ENCODE results near the gene ATRN. TPM values are rescaled to one million over a fixed set of nuclear protein-coding genes. Genes with fewer than 3 reads are reported as not detected.

The ATRN gene
- total and polyA plus RNA-seq, 2 experiments from 2014 or later, result 2.2 to 18.3 TPM

DNA sequence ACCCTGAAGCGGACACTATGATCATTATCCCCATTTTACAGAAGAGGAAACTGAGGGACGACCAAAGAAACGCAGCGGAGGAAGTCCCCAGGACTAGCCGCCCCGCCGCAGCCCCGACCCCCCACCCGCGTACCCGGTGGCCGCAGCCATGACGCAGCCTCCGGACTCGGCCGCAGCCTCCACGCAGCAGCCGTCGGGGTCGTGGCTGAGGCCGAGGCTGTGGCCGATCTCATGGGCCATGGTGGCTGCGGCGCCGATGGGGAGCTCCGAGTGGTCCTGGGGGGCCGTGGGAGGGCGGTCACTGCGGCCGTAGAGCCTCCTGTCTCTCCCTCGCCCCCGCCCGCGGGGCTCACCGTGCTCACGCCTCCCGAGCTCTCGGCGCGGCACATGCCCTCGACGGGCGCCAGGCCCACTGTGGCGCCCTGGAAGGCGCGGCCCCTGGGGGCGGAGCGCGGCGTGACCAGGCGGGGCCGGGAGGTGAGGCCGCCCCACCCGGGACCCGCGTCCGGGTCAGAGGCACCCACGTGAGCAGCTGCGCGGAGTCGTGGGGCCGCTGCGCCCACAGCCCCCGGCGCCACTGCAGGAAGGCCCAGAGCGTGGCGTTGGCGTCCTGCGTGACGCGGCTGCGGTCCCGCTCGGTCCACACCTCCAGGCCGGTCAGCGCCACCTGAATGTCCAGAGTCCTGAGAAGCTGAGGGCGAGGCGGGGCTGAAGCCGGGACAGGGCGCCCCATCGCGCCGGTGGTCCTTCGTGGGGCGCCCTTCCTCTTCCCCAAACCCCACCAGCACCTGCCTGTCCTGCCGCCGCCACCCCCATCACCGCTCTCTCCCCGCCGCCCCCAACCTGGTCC is 202.6 kb downstream of the ATRN start:
- Histone ChIP-seq H3K4me2 (peak overlapping the region; percentile 85), H3K79me2 (replicated peaks; ENCODE audit: insufficient read depth) (no peaks in the 10 kb centered on the region), H2AFZ (no peak overlapping the region), H3K27ac (ENCODE audit: low read depth) (no peak overlapping the region), H3K4me1 (ENCODE audit: insufficient read depth) (no peaks in the 10 kb centered on the region), H3K4me3 (peak overlapping the region; percentile 62), H3K27me3 (ENCODE audit: insufficient read depth) (peaks cover 45% of the 10 kb centered on the region), H3K9me2 (ENCODE audit: insufficient read depth) (no peaks in the 10 kb centered on the region), H4K20me1 (replicated peaks; ENCODE audit: insufficient read depth) (no peaks in the 10 kb centered on the region), H3K36me3 (ENCODE audit: insufficient read depth) (no peaks in the 10 kb centered on the region), H3F3A (replicated peaks; ENCODE audit: low read depth) (peaks cover 3% of the 10 kb centered on the region; the same call in 1 of the 2 replicates)
- H3K4me1 Mint-ChIP-seq, result peaks cover 30% of the 10 kb centered on the region
- no peak for TF ChIP-seq ETS1 (IDR thresholded peaks at IDR 0.05)
- no peak for TF ChIP-seq EZH2phosphoT487 (IDR thresholded peaks at IDR 0.05; ENCODE audit: unreplicated experiment)
- TF ChIP-seq, protein P1, sequence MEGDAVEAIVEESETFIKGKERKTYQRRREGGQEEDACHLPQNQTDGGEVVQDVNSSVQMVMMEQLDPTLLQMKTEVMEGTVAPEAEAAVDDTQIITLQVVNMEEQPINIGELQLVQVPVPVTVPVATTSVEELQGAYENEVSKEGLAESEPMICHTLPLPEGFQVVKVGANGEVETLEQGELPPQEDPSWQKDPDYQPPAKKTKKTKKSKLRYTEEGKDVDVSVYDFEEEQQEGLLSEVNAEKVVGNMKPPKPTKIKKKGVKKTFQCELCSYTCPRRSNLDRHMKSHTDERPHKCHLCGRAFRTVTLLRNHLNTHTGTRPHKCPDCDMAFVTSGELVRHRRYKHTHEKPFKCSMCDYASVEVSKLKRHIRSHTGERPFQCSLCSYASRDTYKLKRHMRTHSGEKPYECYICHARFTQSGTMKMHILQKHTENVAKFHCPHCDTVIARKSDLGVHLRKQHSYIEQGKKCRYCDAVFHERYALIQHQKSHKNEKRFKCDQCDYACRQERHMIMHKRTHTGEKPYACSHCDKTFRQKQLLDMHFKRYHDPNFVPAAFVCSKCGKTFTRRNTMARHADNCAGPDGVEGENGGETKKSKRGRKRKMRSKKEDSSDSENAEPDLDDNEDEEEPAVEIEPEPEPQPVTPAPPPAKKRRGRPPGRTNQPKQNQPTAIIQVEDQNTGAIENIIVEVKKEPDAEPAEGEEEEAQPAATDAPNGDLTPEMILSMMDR (conservative IDR thresholded peaks at IDR 0.05; ENCODE audit: low read depth in 2 of 2), result no peak
- no peak for TF ChIP-seq POLR2AphosphoS5 (IDR thresholded peaks at IDR 0.05; ENCODE audit: low read depth)
- TF ChIP-seq REST (IDR thresholded peaks at IDR 0.05; ENCODE audit: unreplicated experiment), result no peak
- TF ChIP-seq, protein P2, sequence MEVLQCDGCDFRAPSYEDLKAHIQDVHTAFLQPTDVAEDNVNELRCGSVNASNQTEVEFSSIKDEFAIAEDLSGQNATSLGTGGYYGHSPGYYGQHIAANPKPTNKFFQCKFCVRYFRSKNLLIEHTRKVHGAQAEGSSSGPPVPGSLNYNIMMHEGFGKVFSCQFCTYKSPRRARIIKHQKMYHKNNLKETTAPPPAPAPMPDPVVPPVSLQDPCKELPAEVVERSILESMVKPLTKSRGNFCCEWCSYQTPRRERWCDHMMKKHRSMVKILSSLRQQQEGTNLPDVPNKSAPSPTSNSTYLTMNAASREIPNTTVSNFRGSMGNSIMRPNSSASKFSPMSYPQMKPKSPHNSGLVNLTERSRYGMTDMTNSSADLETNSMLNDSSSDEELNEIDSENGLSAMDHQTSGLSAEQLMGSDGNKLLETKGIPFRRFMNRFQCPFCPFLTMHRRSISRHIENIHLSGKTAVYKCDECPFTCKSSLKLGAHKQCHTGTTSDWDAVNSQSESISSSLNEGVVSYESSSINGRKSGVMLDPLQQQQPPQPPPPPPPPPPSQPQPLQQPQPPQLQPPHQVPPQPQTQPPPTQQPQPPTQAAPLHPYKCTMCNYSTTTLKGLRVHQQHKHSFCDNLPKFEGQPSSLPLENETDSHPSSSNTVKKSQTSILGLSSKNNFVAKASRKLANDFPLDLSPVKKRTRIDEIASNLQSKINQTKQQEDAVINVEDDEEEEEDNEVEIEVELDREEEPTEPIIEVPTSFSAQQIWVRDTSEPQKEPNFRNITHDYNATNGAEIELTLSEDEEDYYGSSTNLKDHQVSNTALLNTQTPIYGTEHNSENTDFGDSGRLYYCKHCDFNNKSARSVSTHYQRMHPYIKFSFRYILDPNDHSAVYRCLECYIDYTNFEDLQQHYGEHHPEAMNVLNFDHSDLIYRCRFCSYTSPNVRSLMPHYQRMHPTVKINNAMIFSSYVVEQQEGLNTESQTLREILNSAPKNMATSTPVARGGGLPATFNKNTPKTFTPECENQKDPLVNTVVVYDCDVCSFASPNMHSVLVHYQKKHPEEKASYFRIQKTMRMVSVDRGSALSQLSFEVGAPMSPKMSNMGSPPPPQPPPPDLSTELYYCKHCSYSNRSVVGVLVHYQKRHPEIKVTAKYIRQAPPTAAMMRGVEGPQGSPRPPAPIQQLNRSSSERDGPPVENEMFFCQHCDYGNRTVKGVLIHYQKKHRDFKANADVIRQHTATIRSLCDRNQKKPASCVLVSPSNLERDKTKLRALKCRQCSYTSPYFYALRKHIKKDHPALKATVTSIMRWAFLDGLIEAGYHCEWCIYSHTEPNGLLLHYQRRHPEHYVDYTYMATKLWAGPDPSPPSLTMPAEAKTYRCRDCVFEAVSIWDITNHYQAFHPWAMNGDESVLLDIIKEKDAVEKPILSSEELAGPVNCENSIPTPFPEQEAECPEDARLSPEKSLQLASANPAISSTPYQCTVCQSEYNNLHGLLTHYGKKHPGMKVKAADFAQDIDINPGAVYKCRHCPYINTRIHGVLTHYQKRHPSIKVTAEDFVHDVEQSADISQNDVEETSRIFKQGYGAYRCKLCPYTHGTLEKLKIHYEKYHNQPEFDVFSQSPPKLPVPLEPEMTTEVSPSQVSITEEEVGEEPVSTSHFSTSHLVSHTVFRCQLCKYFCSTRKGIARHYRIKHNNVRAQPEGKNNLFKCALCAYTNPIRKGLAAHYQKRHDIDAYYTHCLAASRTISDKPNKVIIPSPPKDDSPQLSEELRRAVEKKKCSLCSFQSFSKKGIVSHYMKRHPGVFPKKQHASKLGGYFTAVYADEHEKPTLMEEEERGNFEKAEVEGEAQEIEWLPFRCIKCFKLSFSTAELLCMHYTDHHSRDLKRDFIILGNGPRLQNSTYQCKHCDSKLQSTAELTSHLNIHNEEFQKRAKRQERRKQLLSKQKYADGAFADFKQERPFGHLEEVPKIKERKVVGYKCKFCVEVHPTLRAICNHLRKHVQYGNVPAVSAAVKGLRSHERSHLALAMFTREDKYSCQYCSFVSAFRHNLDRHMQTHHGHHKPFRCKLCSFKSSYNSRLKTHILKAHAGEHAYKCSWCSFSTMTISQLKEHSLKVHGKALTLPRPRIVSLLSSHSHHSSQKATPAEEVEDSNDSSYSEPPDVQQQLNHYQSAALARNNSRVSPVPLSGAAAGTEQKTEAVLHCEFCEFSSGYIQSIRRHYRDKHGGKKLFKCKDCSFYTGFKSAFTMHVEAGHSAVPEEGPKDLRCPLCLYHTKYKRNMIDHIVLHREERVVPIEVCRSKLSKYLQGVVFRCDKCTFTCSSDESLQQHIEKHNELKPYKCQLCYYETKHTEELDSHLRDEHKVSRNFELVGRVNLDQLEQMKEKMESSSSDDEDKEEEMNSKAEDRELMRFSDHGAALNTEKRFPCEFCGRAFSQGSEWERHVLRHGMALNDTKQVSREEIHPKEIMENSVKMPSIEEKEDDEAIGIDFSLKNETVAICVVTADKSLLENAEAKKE (CRISPR knock-in tag; IDR thresholded peaks at IDR 0.05), result no peak
- no peak for TF ChIP-seq EZH2 (IDR thresholded peaks at IDR 0.05; ENCODE audit: low read depth, unreplicated experiment)
- TF ChIP-seq CREB1 (CRISPR knock-in tag; IDR thresholded peaks at IDR 0.05; ENCODE audit: low read depth), result no peak
- no peak for TF ChIP-seq NANOG (IDR thresholded peaks at IDR 0.05; ENCODE audit: borderline replicate concordance)
- TF ChIP-seq ZNF331 (CRISPR knock-in tag; IDR thresholded peaks at IDR 0.05; ENCODE audit: low read depth), result no peak
- TF ChIP-seq JUNB (IDR thresholded peaks at IDR 0.05; ENCODE audit: unreplicated experiment), result no peak
- TF ChIP-seq ZNF114 (CRISPR knock-in tag; IDR thresholded peaks at IDR 0.05), result no peak
- TF ChIP-seq STAT1 (IDR thresholded peaks at IDR 0.05; ENCODE audit: unreplicated experiment), result no peak
- DNase-seq (ENCODE audit: low spot score) (peak; percentile 54), ATAC-seq (peak; percentile 6)
- no peaks in the 10 kb centered on the region for H3K36me3 Mint-ChIP-seq (ENCODE audit: low read depth)
- peak overlapping the region; percentile 64 for H3K4me3 Mint-ChIP-seq
- H3K9me3 Mint-ChIP-seq, result no peaks in the 10 kb centered on the region; the same call in 2 of the 3 replicates
- no peak overlapping the region for H3K27ac Mint-ChIP-seq
- peaks cover 26% of the 10 kb centered on the region for H3K27me3 Mint-ChIP-seq (ENCODE audit: insufficient read depth, low read depth, poor library complexity)
